Superior temporal gyrus (tissue), 1 donor: Measurements from ENCODE around the gene UBE2E2.

Experiments used
- DNase-seq: peaks from one replicate; pipeline ENCODE4 v3.0.0-alpha.2; 2016; ENCODE audit errors: extremely low spot score

UBE2E2 gene

GRCh38 chr3:23440416-23441294 is 237.5 kb downstream of the UBE2E2 start:
- no peak for DNase-seq

GRCh38 chr3:23442598-23443383 is 239.7 kb downstream of the UBE2E2 start:
- DNase-seq, result no peak

GRCh38 chr3:23444386-23444785 is 241.3 kb downstream of the UBE2E2 start:
- DNase-seq, result no peak

GRCh38 chr3:23446301-23446700 is 243.2 kb downstream of the UBE2E2 start:
- no peak for DNase-seq

GRCh38 chr3:23448998-23449537 is 245.9 kb downstream of the UBE2E2 start:
- no peak for DNase-seq

GRCh38 chr3:23450051-23450450 is 246.9 kb downstream of the UBE2E2 start:
- no peak for DNase-seq

- no peak for DNase-seq
Measured at GRCh38 chr3:23450806-23451205, 247.7 kb downstream of the UBE2E2 start.

- DNase-seq, result no peak
Measured at GRCh38 chr3:23452408-23452807, 249.3 kb downstream of the UBE2E2 start.

GRCh38 chr3:23455084-23455483 is 252.0 kb downstream of the UBE2E2 start:
- no peak for DNase-seq

- no peak for DNase-seq
Measured at GRCh38 chr3:23455775-23456174, 252.6 kb downstream of the UBE2E2 start.

- DNase-seq, result no peak
Measured at GRCh38 chr3:23457697-23458096, 254.6 kb downstream of the UBE2E2 start.

- DNase-seq, result no peak
Measured at GRCh38 chr3:23459465-23459864, 256.3 kb downstream of the UBE2E2 start.

- DNase-seq, result no peak
Measured at GRCh38 chr3:23459889-23460546, 256.9 kb downstream of the UBE2E2 start.

- DNase-seq, result no peak
Measured at GRCh38 chr3:23461069-23461468, 257.9 kb downstream of the UBE2E2 start.

GRCh38 chr3:23463791-23464190 is 260.7 kb downstream of the UBE2E2 start:
- DNase-seq, result no peak

- no peak for DNase-seq
Measured at GRCh38 chr3:23465569-23465968, 262.4 kb downstream of the UBE2E2 start.

- no peak for DNase-seq
Measured at GRCh38 chr3:23468203-23468602, 265.1 kb downstream of the UBE2E2 start.

- DNase-seq, result no peak
Measured at GRCh38 chr3:23474580-23475357, 271.6 kb downstream of the UBE2E2 start.

- no peak for DNase-seq
Measured at GRCh38 chr3:23475446-23475845, 272.3 kb downstream of the UBE2E2 start.

GRCh38 chr3:23479026-23479425 is 275.9 kb downstream of the UBE2E2 start:
- DNase-seq, result no peak

GRCh38 chr3:23479615-23480328 is 276.6 kb downstream of the UBE2E2 start:
- no peak for DNase-seq
